WTC11 (cell line): Measurements from ENCODE around the gene SLC25A26. TPM values are rescaled to one million over a fixed set of nuclear protein-coding genes. Genes with fewer than 3 reads are reported as not detected.

ENCODE experiments used
- ATAC-seq: fragments of 200-7000 bp; cut with Tn5 transposase; 2 replicates; pipeline ENCODE4 v1.10.0; 2021; ENCODE audit warnings: mild to moderate bottlenecking, moderate library complexity
- CTCF ChIA-PET: fragments of 300-600 bp; sonication (Branson Sonifier 250); formaldehyde crosslinking; loops from one replicate; lab custom pipeline; 2021; ENCODE audit warnings: antibody characterized with exemption; lab: Charles Lee
- POLR2A ChIA-PET: fragments of 350-600 bp; sonication (Branson Sonifier 250); formaldehyde crosslinking; loops from one replicate; lab custom pipeline; 2021; ENCODE audit warnings: antibody characterized with exemption; lab: Charles Lee
- DNase-seq: peaks from one replicate; pipeline ENCODE4 v3.0.0; 2021; ENCODE audit warnings: low spot score
- H3K27ac Mint-ChIP-seq: 2 replicates; pipeline ENCODE4 v1.8.0; 2021; ENCODE audit warnings: mixed read lengths
- H3K27me3 Mint-ChIP-seq: 2 replicates; pipeline ENCODE4 v1.8.0; 2021; ENCODE audit warnings: low read depth, mild to moderate bottlenecking, moderate library complexity, mixed read lengths
- H3K36me3 Mint-ChIP-seq: 2 replicates; pipeline ENCODE4 v1.8.0; 2021; ENCODE audit warnings: mixed read lengths
- H3K4me1 Mint-ChIP-seq: 2 replicates; pipeline ENCODE4 v1.8.0; 2022; ENCODE audit warnings: mixed read lengths
- H3K4me3 Mint-ChIP-seq: 2 replicates; pipeline ENCODE4 v1.8.0; 2021; ENCODE audit warnings: mild to moderate bottlenecking, moderate library complexity, mixed read lengths
- H3K9me3 Mint-ChIP-seq: 2 replicates; pipeline ENCODE4 v1.8.0; 2021; ENCODE audit warnings: mixed read lengths
- ARID4B ChIP-seq: sonication (generic); formaldehyde crosslinking; IDR thresholded peaks from 2 replicates; pipeline ENCODE4 v1.8.0; 2023; ENCODE audit warnings: missing genetic modification reagents, mild to moderate bottlenecking, borderline replicate concordance
- ATF1 ChIP-seq: sonication (generic); formaldehyde crosslinking; IDR thresholded peaks from 2 replicates; pipeline ENCODE4 v1.8.1; 2023; ENCODE audit warnings: mild to moderate bottlenecking, moderate library complexity, missing genetic modification reagents
- ATF2 ChIP-seq: sonication (generic); formaldehyde crosslinking; IDR thresholded peaks from 2 replicates; pipeline ENCODE4 v1.8.1; 2022; ENCODE audit warnings: low read depth, missing genetic modification reagents, borderline replicate concordance
- CTCF ChIP-seq: fragments of 200-600 bp; IDR thresholded peaks from 2 replicates; pipeline ENCODE4 v1.8.0; 2022; ENCODE audit warnings: antibody characterized with exemption
- FOXP1 ChIP-seq: sonication (generic); formaldehyde crosslinking; IDR thresholded peaks from 2 replicates; pipeline ENCODE4 v1.8.0; 2022; ENCODE audit warnings: missing genetic modification reagents, mild to moderate bottlenecking, moderate library complexity, borderline replicate concordance
- GRHL2 ChIP-seq: fragments of 250-450 bp; sonication (Bioruptor Pico); IDR thresholded peaks from 2 replicates; pipeline ENCODE4 v1.8.0; 2022; ENCODE audit warnings: mild to moderate bottlenecking, moderate library complexity; ENCODE audit not compliant: insufficient replicate concordance, severe bottlenecking
- GTF2I ChIP-seq: fragments of 250-450 bp; sonication (Bioruptor Pico); conservative IDR thresholded peaks from 2 replicates; pipeline ENCODE4 v1.4.0; 2021; ENCODE audit warnings: mild to moderate bottlenecking
- KAT7 ChIP-seq: sonication (generic); formaldehyde crosslinking; IDR thresholded peaks from 2 replicates; pipeline ENCODE4 v1.8.1; 2023; ENCODE audit warnings: missing genetic modification reagents, mild to moderate bottlenecking, borderline replicate concordance
- MLX ChIP-seq: sonication (generic); formaldehyde crosslinking; IDR thresholded peaks from 2 replicates; pipeline ENCODE4 v1.8.1; 2023; ENCODE audit warnings: mild to moderate bottlenecking, missing genetic modification reagents, moderate library complexity
- NFATC4 ChIP-seq: fragments of 250-450 bp; sonication (Bioruptor Pico); IDR thresholded peaks from 2 replicates; pipeline ENCODE4 v1.9.0; 2021; ENCODE audit warnings: mild to moderate bottlenecking
- NFE2L1 ChIP-seq: sonication (generic); formaldehyde crosslinking; IDR thresholded peaks from 2 replicates; pipeline ENCODE4 v1.8.1; 2023; ENCODE audit warnings: missing genetic modification reagents
- NFYB ChIP-seq: sonication (generic); formaldehyde crosslinking; conservative IDR thresholded peaks from 2 replicates; pipeline ENCODE4 v1.8.0; 2022; ENCODE audit warnings: low read depth, missing genetic modification reagents
- PRRX2 ChIP-seq: fragments of 250-450 bp; sonication (Bioruptor Pico); IDR thresholded peaks from 2 replicates; pipeline ENCODE4 v1.8.0; 2021; ENCODE audit warnings: mild to moderate bottlenecking
- RELA ChIP-seq: sonication (generic); formaldehyde crosslinking; IDR thresholded peaks from 2 replicates; pipeline ENCODE4 v1.8.1; 2022; ENCODE audit warnings: missing genetic modification reagents, mild to moderate bottlenecking, borderline replicate concordance
- TCF7 ChIP-seq: sonication (generic); formaldehyde crosslinking; IDR thresholded peaks from 2 replicates; pipeline ENCODE4 v1.8.0; 2022; ENCODE audit warnings: mild to moderate bottlenecking, low read depth, missing genetic modification reagents, moderate library complexity
- TEAD4 ChIP-seq: sonication (generic); formaldehyde crosslinking; IDR thresholded peaks from 2 replicates; pipeline ENCODE4 v1.8.0; 2022; ENCODE audit warnings: mild to moderate bottlenecking, missing genetic modification reagents
- USF2 ChIP-seq: sonication (generic); formaldehyde crosslinking; IDR thresholded peaks from 2 replicates; pipeline ENCODE4 v1.8.1; 2023; ENCODE audit warnings: mild to moderate bottlenecking, missing genetic modification reagents, moderate library complexity
- ZBTB21 ChIP-seq: sonication (generic); formaldehyde crosslinking; IDR thresholded peaks from 2 replicates; pipeline ENCODE4 v1.8.1; 2023; ENCODE audit warnings: mild to moderate bottlenecking, missing genetic modification reagents, borderline replicate concordance
- ZNF121 ChIP-seq: sonication (generic); formaldehyde crosslinking; IDR thresholded peaks from 2 replicates; pipeline ENCODE4 v1.8.0; 2023; ENCODE audit warnings: missing genetic modification reagents
- ZNF138 ChIP-seq: sonication (generic); formaldehyde crosslinking; conservative IDR thresholded peaks from 2 replicates; pipeline ENCODE4 v1.8.1; 2022; ENCODE audit warnings: mild to moderate bottlenecking, moderate library complexity, missing genetic modification reagents
- ZNF232 ChIP-seq: sonication (generic); formaldehyde crosslinking; IDR thresholded peaks from 2 replicates; pipeline ENCODE4 v1.8.0; 2022; ENCODE audit warnings: mild to moderate bottlenecking, missing genetic modification reagents
- ZNF317 ChIP-seq: sonication (generic); formaldehyde crosslinking; IDR thresholded peaks from 2 replicates; pipeline ENCODE4 v1.8.1; 2023; ENCODE audit warnings: low read depth, mild to moderate bottlenecking, moderate library complexity, missing genetic modification reagents, borderline replicate concordance
- ZNF423 ChIP-seq: fragments of 250-450 bp; sonication (Bioruptor Pico); IDR thresholded peaks from 2 replicates; pipeline ENCODE4 v2.1.2; 2022; ENCODE audit warnings: mild to moderate bottlenecking, moderate library complexity
- total RNA-seq: library from RNA; stranded (reverse); gene quantifications from 3 replicates; pipeline ENCODE4 v1.2.3, GENCODE V29; 2021
- TF ChIP-seq, protein P1 (sequence below): sonication (generic); formaldehyde crosslinking; IDR thresholded peaks from 2 replicates; pipeline ENCODE4 v1.8.1; 2023; ENCODE audit warnings: mild to moderate bottlenecking, moderate library complexity, missing genetic modification reagents

Gene SLC25A26
- total RNA-seq, 1 experiment from 2014 or later: 29.1 TPM

DNA sequence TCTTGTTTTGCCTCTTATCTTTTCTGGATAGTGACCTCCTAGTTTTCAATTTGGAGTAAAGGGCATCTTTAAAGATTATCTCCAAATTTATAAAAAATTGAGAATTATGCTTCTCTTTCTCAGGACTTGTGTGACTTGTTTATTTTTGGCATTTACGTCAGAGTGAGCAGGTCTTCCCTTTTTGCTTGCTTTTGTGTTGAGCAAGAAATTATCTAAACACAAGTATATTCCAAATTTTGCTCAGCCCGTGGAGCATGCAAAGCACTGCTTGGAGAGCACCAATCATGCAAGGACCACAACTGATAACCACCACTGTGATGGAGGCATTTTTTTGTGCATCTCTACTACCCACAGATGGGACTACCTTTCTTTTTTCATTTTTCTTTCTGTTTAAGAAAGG is 7.1 kb downstream of the SLC25A26 start:
- H3K9me3 Mint-ChIP-seq: no peaks in the 10 kb centered on the region
- CTCF ChIA-PET: no interaction called here

DNA sequence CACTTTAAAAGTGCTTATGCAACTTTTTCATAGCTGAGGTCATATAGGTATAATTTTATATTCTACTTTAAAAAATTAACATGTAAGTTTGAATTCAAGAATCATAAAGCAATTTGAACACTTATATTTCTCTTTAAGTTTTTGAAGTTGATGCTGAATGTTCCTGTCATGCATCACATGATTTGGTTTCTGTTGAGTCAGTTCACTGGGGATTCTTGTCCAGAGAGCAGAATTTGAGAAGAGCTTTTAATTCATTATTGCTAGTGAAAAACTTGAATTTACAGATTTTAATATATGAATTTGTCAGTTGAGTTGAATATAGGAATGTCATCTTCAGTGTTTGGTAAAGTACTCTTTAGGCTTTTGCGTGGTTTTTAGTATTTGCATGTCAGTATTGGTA is 7.9 kb downstream of the SLC25A26 start:
- ChIA-PET POLR2A (no interaction called here), CTCF (no interaction called here)
- DNase-seq: no peak
- Mint-ChIP-seq H3K27me3 (no peaks in the 10 kb centered on the region), H3K36me3 (peaks cover 7% of the 10 kb centered on the region; the same call in 1 of the 2 replicates), H3K27ac (no peak overlapping the region), H3K4me3 (no peak overlapping the region), H3K9me3 (no peaks in the 10 kb centered on the region), H3K4me1 (peaks cover 2% of the 10 kb centered on the region; the same call in 1 of the 2 replicates)
- no peak for ATAC-seq
- no peak for TF ChIP-seq GTF2I (CRISPR knock-in tag)
- no peak for TF ChIP-seq ARID4B
- TF ChIP-seq ATF1 (CRISPR knock-in tag): no peak
- TF ChIP-seq RELA (CRISPR knock-in tag): no peak
- TF ChIP-seq NFATC4: no peak
- no peak for TF ChIP-seq ZNF317 (CRISPR knock-in tag)
- no peak for TF ChIP-seq USF2
- no peak for TF ChIP-seq GRHL2 (CRISPR knock-in tag)
- TF ChIP-seq CTCF: no peak
- no peak for TF ChIP-seq NFE2L1 (CRISPR knock-in tag)
- TF ChIP-seq MLX (CRISPR knock-in tag): no peak
- TF ChIP-seq ZNF121: no peak
- TF ChIP-seq ATF2 (CRISPR knock-in tag): no peak
- no peak for TF ChIP-seq ZNF423 (CRISPR knock-in tag)
- no peak for TF ChIP-seq FOXP1 (CRISPR knock-in tag)
- TF ChIP-seq PRRX2: no peak
- TF ChIP-seq KAT7: no peak
- TF ChIP-seq ZNF138: no peak
- TF ChIP-seq ZNF232: no peak
- TF ChIP-seq NFYB: no peak

More for the DNA sequence above, 7.1 kb downstream of the SLC25A26 start:
- Mint-ChIP-seq H3K27me3 (no peaks in the 10 kb centered on the region), H3K36me3 (peaks cover 7% of the 10 kb centered on the region; the same call in 1 of the 2 replicates)
- TF ChIP-seq TEAD4 (CRISPR knock-in tag): no peak
- no peak for TF ChIP-seq KAT7
- TF ChIP-seq TCF7 (CRISPR knock-in tag): no peak
- TF ChIP-seq ZNF232: no peak
- TF ChIP-seq ZBTB21 (CRISPR knock-in tag): no peak
- TF ChIP-seq, protein P1, sequence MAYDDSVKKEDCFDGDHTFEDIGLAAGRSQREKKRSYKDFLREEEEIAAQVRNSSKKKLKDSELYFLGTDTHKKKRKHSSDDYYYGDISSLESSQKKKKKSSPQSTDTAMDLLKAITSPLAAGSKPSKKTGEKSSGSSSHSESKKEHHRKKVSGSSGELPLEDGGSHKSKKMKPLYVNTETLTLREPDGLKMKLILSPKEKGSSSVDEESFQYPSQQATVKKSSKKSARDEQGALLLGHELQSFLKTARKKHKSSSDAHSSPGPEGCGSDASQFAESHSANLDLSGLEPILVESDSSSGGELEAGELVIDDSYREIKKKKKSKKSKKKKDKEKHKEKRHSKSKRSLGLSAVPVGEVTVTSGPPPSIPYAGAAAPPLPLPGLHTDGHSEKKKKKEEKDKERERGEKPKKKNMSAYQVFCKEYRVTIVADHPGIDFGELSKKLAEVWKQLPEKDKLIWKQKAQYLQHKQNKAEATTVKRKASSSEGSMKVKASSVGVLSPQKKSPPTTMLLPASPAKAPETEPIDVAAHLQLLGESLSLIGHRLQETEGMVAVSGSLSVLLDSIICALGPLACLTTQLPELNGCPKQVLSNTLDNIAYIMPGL (CRISPR knock-in tag): no peak
- TF ChIP-seq, all 79 proteins: peak for 0
- POLR2A ChIA-PET: no interaction called here
- no peak overlapping the region for H3K27ac Mint-ChIP-seq
- ATAC-seq (no peak), DNase-seq (no peak)
- H3K4me1 Mint-ChIP-seq: peaks cover 2% of the 10 kb centered on the region; the same call in 1 of the 2 replicates
- no peak overlapping the region for H3K4me3 Mint-ChIP-seq
